DND-41 (cell line): Measurements from ENCODE around the gene HM13.

Experiments used
- ATAC-seq: fragments of 200-7000 bp; cut with Tn5 transposase; 3 replicates; pipeline ENCODE4 v1.9.1; 2021; ENCODE audit warnings: low read depth; ENCODE audit not compliant: insufficient read depth
- DNase-seq: peaks from one replicate; pipeline ENCODE4 v3.0.0-alpha.2; 2020
- H2AFZ ChIP-seq: 2 replicates; pipeline ENCODE4 v1.6.0; 2012; ENCODE audit warnings: low read depth, low read length
- H3K27ac ChIP-seq: 2 replicates; pipeline ENCODE4 v1.5.1; 2012; ENCODE audit warnings: low read length, inconsistent platforms
- H3K27me3 ChIP-seq: fragments of 200-600 bp; sonication (generic); 2 replicates; pipeline ENCODE4 v1.6.0; 2012; ENCODE audit warnings: low read length, mild to moderate bottlenecking, inconsistent platforms; ENCODE audit not compliant: insufficient read depth, poor library complexity
- H3K36me3 ChIP-seq: 2 replicates; pipeline ENCODE4 v1.5.1; 2012; ENCODE audit warnings: low read length, inconsistent platforms; ENCODE audit not compliant: insufficient read depth
- H3K4me1 ChIP-seq: 2 replicates; pipeline ENCODE4 v1.5.1; 2012; ENCODE audit warnings: mild to moderate bottlenecking, low read length; ENCODE audit not compliant: insufficient read depth
- H3K4me2 ChIP-seq: 2 replicates; pipeline ENCODE4 v1.6.0; 2012; ENCODE audit warnings: mild to moderate bottlenecking, moderate library complexity, low read length, inconsistent platforms; ENCODE audit not compliant: insufficient read depth
- H3K4me3 ChIP-seq, 2 experiments: fragments of 200-600 bp in 1 of 2; shearing (Covaris generic) in 1 of 2; 2 replicates each; pipeline ENCODE4 v1.5.1; 2012 to 2016; ENCODE audit warnings: inconsistent platforms in 2 of 2, low read length in 2 of 2, mild to moderate bottlenecking in 2 of 2, low read depth in 1 of 2, moderate library complexity in 1 of 2
- H3K79me2 ChIP-seq: 2 replicates; pipeline ENCODE4 v1.6.0; 2012; ENCODE audit warnings: low read length, inconsistent platforms; ENCODE audit not compliant: insufficient read depth
- H3K9ac ChIP-seq: 2 replicates; pipeline ENCODE4 v1.6.0; 2012; ENCODE audit warnings: low read depth, mild to moderate bottlenecking, inconsistent platforms, low read length, moderate library complexity
- H3K9me3 ChIP-seq: 2 replicates; pipeline ENCODE4 v1.5.1; 2012; ENCODE audit warnings: low read length, moderate library complexity, mild to moderate bottlenecking, inconsistent platforms; ENCODE audit not compliant: insufficient read depth, severe bottlenecking
- H4K20me1 ChIP-seq: 2 replicates; pipeline ENCODE4 v1.6.0; 2012; ENCODE audit warnings: low read length; ENCODE audit not compliant: insufficient read depth
- CTCF ChIP-seq: IDR thresholded peaks from 2 replicates; pipeline ENCODE4 v1.5.1; 2012; ENCODE audit warnings: borderline replicate concordance, low read length, moderate library complexity, mild to moderate bottlenecking; ENCODE audit not compliant: poor library complexity, severe bottlenecking; ENCODE audit errors: extremely low read depth
- EZH2 ChIP-seq: IDR thresholded peaks from 3 replicates; pipeline ENCODE4 v1.6.1; 2012; ENCODE audit warnings: borderline replicate concordance, low read depth, mild to moderate bottlenecking, moderate library complexity, low read length, inconsistent platforms; ENCODE audit not compliant: severe bottlenecking

HM13 gene

GRCh38 chr20:31505903-31506302 is 8.3 kb upstream of the HM13 start:
- Histone ChIP-seq H3K27ac (no peak overlapping the region), H3K4me3 (no peak overlapping the region), H3K36me3 (no peaks in the 10 kb centered on the region), H3K9ac (no peak overlapping the region), H3K9me3 (no peaks in the 10 kb centered on the region), H3K79me2 (no peaks in the 10 kb centered on the region), H4K20me1 (no peaks in the 10 kb centered on the region), H3K4me2 (no peak overlapping the region), H2AFZ (no peak overlapping the region), H3K27me3 (no peaks in the 10 kb centered on the region), H3K4me1 (no peaks in the 10 kb centered on the region)
- DNase-seq, result no peak
- no peak for TF ChIP-seq CTCF
- TF ChIP-seq EZH2, result no peak
- no peak for ATAC-seq

GRCh38 chr20:31508517-31509244 is 5.6 kb upstream of the HM13 start:
- ATAC-seq, result no peak
- H3K4me3 ChIP-seq, result no peak overlapping the region
- no peaks in the 10 kb centered on the region for H3K79me2 ChIP-seq

GRCh38 chr20:31515072-31515774 is 981 bp downstream of the HM13 start:
- ATAC-seq (no peak; the same call in 2 of the 3 replicates), DNase-seq (no peak)
- peak overlapping the region; percentile 85 for H2AFZ ChIP-seq
- peaks cover 42% of the 10 kb centered on the region for H4K20me1 ChIP-seq
- no peaks in the 10 kb centered on the region for H3K27me3 ChIP-seq
- H3K27ac ChIP-seq, result peak overlapping the region; percentile 75
- no peaks in the 10 kb centered on the region for H3K9me3 ChIP-seq
- H3K79me2 ChIP-seq, result peaks cover 56% of the 10 kb centered on the region
- H3K9ac ChIP-seq, result peak overlapping the region; percentile 67
- H3K4me3 ChIP-seq, result peak overlapping the region; percentile 50 to 78
- H3K36me3 ChIP-seq, result peaks cover 39% of the 10 kb centered on the region
- peak overlapping the region; percentile 83 for H3K4me2 ChIP-seq
- peaks cover 36% of the 10 kb centered on the region for H3K4me1 ChIP-seq
- TF ChIP-seq CTCF (no peak), EZH2 (no peak)

More at GRCh38 chr20:31508517-31509244, 5.6 kb upstream of the HM13 start:
- H3K9ac ChIP-seq, result no peak overlapping the region
- no peaks in the 10 kb centered on the region for H3K36me3 ChIP-seq
- H3K9me3 ChIP-seq, result no peaks in the 10 kb centered on the region
- TF ChIP-seq EZH2, result no peak
- no peak for TF ChIP-seq CTCF
- H3K27ac ChIP-seq, result no peak overlapping the region
- peaks cover under 1% of the 10 kb centered on the region for H3K4me1 ChIP-seq
- DNase-seq, result no peak
- no peaks in the 10 kb centered on the region for H4K20me1 ChIP-seq
- 0 out of 2 replicates have a peak overlapping the region, but pooled peaks have one; percentile 28 for H2AFZ ChIP-seq
- H3K27me3 ChIP-seq, result no peaks in the 10 kb centered on the region
- no peak overlapping the region for H3K4me2 ChIP-seq
